HepG2 (cell line): Measurements from ENCODE around the gene RAB11FIP5. TPM values are rescaled to one million over a fixed set of nuclear protein-coding genes. Genes with fewer than 3 reads are reported as not detected.

Experiments
- ELF3 ChIP-seq: IDR thresholded peaks from 2 replicates; pipeline ENCODE4 v1.6.1; 2016; ENCODE audit warnings: missing genetic modification reagents, missing compliant biosample characterization
- ERF ChIP-seq: IDR thresholded peaks from 2 replicates; pipeline ENCODE4 v1.6.1; 2018; ENCODE audit warnings: missing biosample characterization, missing genetic modification reagents
- HNRNPLL ChIP-seq: fragments of 200-400 bp; formaldehyde crosslinking; IDR thresholded peaks from 2 replicates; pipeline ENCODE4 v1.6.1; 2017; ENCODE audit warnings: mild to moderate bottlenecking, low read depth, low read length; ENCODE audit not compliant: poor library complexity, severe bottlenecking
- IRF9 ChIP-seq: sonication (generic); formaldehyde crosslinking; IDR thresholded peaks from 2 replicates; pipeline ENCODE4 v1.8.0; 2022; ENCODE audit warnings: missing genetic modification reagents, mild to moderate bottlenecking, borderline replicate concordance
- KDM1A ChIP-seq: IDR thresholded peaks from 2 replicates; pipeline ENCODE4 v1.6.1; 2016; ENCODE audit warnings: missing compliant biosample characterization
- KLF16 ChIP-seq, 2 experiments: sonication (generic) in 1 of 2; formaldehyde crosslinking in 1 of 2; IDR thresholded peaks; 2 replicates each; pipeline versions ENCODE4 v1.6.1 to v1.8.0; 2016 to 2023; ENCODE audit warnings: missing genetic modification reagents in 2 of 2, missing compliant biosample characterization in 1 of 2
- MTA1 ChIP-seq: sonication (generic); formaldehyde crosslinking; IDR thresholded peaks from 2 replicates; pipeline ENCODE4 v1.4.0; 2020; ENCODE audit warnings: missing genetic modification reagents, mild to moderate bottlenecking, borderline replicate concordance
- NR2C2 ChIP-seq: sonication (generic); formaldehyde crosslinking; IDR thresholded peaks from 2 replicates; pipeline ENCODE4 v1.4.0; 2020; ENCODE audit warnings: missing genetic modification reagents, mild to moderate bottlenecking, moderate library complexity, borderline replicate concordance
- PTBP1 ChIP-seq: fragments of 200-400 bp; formaldehyde crosslinking; IDR thresholded peaks from 2 replicates; pipeline ENCODE4 v1.6.1; 2018; ENCODE audit warnings: low read length, low read depth; ENCODE audit not compliant: poor library complexity, severe bottlenecking
- SIX1 ChIP-seq: sonication (generic); formaldehyde crosslinking; IDR thresholded peaks from 2 replicates; pipeline ENCODE4 v1.4.0; 2020; ENCODE audit warnings: missing genetic modification reagents, borderline replicate concordance
- SMAD1 ChIP-seq: sonication (generic); formaldehyde crosslinking; IDR thresholded peaks from 2 replicates; pipeline ENCODE4 v1.4.0; 2020; ENCODE audit warnings: missing genetic modification reagents, low read depth, mild to moderate bottlenecking, borderline replicate concordance
- SYNCRIP ChIP-seq: fragments of 200-400 bp; formaldehyde crosslinking; IDR thresholded peaks from 2 replicates; pipeline ENCODE4 v1.6.1; 2018; ENCODE audit warnings: mild to moderate bottlenecking, low read depth, low read length; ENCODE audit not compliant: insufficient read depth
- TBL1XR1 ChIP-seq: fragments of 150-350 bp; IDR thresholded peaks from 2 replicates; pipeline ENCODE4 v1.6.1; 2014; ENCODE audit warnings: borderline replicate concordance, low read length; ENCODE audit not compliant: partially characterized antibody
- ZFP90 ChIP-seq: sonication (generic); formaldehyde crosslinking; IDR thresholded peaks from 2 replicates; pipeline ENCODE4 v1.8.0; 2022; ENCODE audit warnings: missing genetic modification reagents, mild to moderate bottlenecking, inconsistent platforms, borderline replicate concordance
- ZFX ChIP-seq: sonication (generic); formaldehyde crosslinking; IDR thresholded peaks from 2 replicates; pipeline ENCODE4 v1.4.0; 2020; ENCODE audit warnings: mild to moderate bottlenecking, low read depth, missing genetic modification reagents, moderate library complexity
- ZKSCAN8 ChIP-seq: IDR thresholded peaks from 2 replicates; pipeline ENCODE4 v1.6.1; 2016; ENCODE audit warnings: borderline replicate concordance, missing genetic modification reagents, missing compliant biosample characterization
- ZNF160 ChIP-seq: sonication (generic); formaldehyde crosslinking; IDR thresholded peaks from 2 replicates; pipeline ENCODE4 v1.8.0; 2022; ENCODE audit warnings: mild to moderate bottlenecking, inconsistent platforms, missing genetic modification reagents
- ZNF17 ChIP-seq: sonication (generic); formaldehyde crosslinking; IDR thresholded peaks from 2 replicates; pipeline ENCODE4 v1.5.0; 2020; ENCODE audit warnings: mild to moderate bottlenecking, missing genetic modification reagents
- ZNF263 ChIP-seq: sonication (generic); formaldehyde crosslinking; IDR thresholded peaks from 2 replicates; pipeline ENCODE4 v1.4.0; 2020; ENCODE audit warnings: missing genetic modification reagents
- ZNF354B ChIP-seq: sonication (generic); formaldehyde crosslinking; IDR thresholded peaks from 2 replicates; pipeline ENCODE4 v1.8.0; 2022; ENCODE audit warnings: mild to moderate bottlenecking, missing genetic modification reagents
- ZNF678 ChIP-seq: sonication (generic); formaldehyde crosslinking; IDR thresholded peaks from 2 replicates; pipeline ENCODE4 v1.4.0; 2020; ENCODE audit warnings: mild to moderate bottlenecking, missing genetic modification reagents
- ZNF709 ChIP-seq: sonication (generic); formaldehyde crosslinking; IDR thresholded peaks from 2 replicates; pipeline ENCODE4 v1.5.0; 2020; ENCODE audit warnings: mild to moderate bottlenecking, missing genetic modification reagents
- ZNF713 ChIP-seq: sonication (generic); formaldehyde crosslinking; IDR thresholded peaks from 2 replicates; pipeline ENCODE4 v1.4.0; 2020; ENCODE audit warnings: mild to moderate bottlenecking, missing genetic modification reagents
- polyA plus RNA-seq, 8 experiments: library from polyadenylated mRNA; depleted of rRNA in 3 of 8; stranded (reverse) in 7 of 8; unstranded in 1 of 8; fragments of >200 nt; fragmentation: Illumina TruSeq in 4 of 8; extraction: Trizol in 4 of 8; gene quantifications; 2 replicates each; pipeline versions ENCODE4 v1.2.1 to v1.2.3, GENCODE V29; 2011 to 2016; ENCODE audit warnings: low read depth in 4 of 8, missing spikeins in 1 of 8, mixed read lengths in 1 of 8; ENCODE audit not compliant: insufficient read depth in 1 of 8
- total RNA-seq, 5 experiments: library from RNA; depleted of rRNA; stranded (reverse); fragments of >200 nt; fragmentation: Illumina TruSeq; extraction: Trizol; gene quantifications; 2 replicates each; pipeline ENCODE4 v1.2.3, GENCODE V29; 2016; ENCODE audit warnings: low read depth in 1 of 5
- TF ChIP-seq, protein P1 (sequence below): IDR thresholded peaks from 2 replicates; pipeline ENCODE4 v1.6.1; 2016; ENCODE audit warnings: missing compliant biosample characterization, missing genetic modification reagents, borderline replicate concordance
- TF ChIP-seq, protein P2 (sequence below), 2 experiments: sonication (generic) in 1 of 2; formaldehyde crosslinking in 1 of 2; IDR thresholded peaks; 2 replicates each; pipeline versions ENCODE4 v1.4.0 to v1.6.1; 2018 to 2020; ENCODE audit warnings: missing genetic modification reagents in 2 of 2, borderline replicate concordance in 1 of 2, low read depth in 1 of 2, mild to moderate bottlenecking in 1 of 2, missing biosample characterization in 1 of 2

The RAB11FIP5 gene
- total and polyA plus RNA-seq, 2 of the 13 experiments (the other 11 are each of a cell fraction or from before 2014, with no cell fraction given), result 9.4 to 22.9 TPM

DNA sequence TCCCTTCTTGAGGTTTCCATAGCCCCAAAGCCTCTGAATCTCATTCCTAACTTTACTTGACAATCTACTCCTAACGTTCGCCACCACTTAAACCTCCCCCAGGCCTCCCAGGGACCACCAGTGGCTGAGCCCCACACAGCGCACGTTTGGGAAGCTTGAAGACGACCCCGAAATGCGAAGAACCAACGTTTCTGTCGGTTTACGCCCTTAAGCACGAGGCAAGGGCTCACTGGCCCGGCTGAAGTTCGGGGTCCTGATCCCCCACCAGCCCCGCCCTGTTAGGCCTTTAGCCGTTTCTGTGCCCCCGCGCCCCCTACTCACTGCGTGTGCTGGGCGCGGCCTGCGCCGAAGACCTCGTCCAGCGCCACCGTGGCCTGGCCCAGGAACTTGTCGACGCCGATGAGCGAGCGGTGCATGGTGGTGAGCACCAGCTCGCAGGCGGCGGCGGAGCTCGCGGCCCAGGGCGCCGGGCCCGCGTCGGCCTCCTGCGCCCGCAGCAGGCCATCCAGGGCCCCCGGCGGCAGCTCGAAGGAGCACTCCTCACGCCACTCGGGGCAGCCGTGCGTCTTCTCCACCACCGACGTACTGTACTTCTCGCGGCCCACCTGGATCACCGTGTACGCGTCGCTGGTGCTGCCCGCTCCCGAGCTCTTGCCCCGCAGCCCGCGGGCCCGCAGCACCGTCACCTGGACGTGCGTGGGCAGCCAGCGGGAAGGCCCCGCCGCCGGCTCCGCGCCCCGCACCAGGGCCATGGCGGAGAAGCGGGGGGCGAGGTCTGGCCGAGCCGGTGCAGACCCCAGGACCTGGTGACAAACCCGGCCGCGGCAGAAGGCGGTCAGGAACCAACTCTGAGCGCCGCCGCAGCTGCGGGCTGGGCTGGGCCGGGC is 479 bp downstream of the RAB11FIP5 start (continued):
- peak; percentile 96 for TF ChIP-seq ZFX (CRISPR knock-in tag)
- peak; percentile 63 for TF ChIP-seq ZNF709 (CRISPR knock-in tag)
- no peak; the same call in 1 of the 2 replicates for TF ChIP-seq ZNF17 (CRISPR knock-in tag)
- TF ChIP-seq ZNF678 (CRISPR knock-in tag), result peak; percentile 87; the same call in 1 of the 2 replicates
- TF ChIP-seq MTA1 (CRISPR knock-in tag), result peak; percentile 80; the same call in 1 of the 2 replicates
- no peak for TF ChIP-seq SMAD1 (CRISPR knock-in tag)
- TF ChIP-seq PTBP1, result no peak
- no peak for TF ChIP-seq SIX1 (CRISPR knock-in tag)
- TF ChIP-seq ERF (CRISPR knock-in tag), result no peak
- TF ChIP-seq ZFP90 (CRISPR knock-in tag), result peak; percentile 69; the same call in 1 of the 2 replicates
- peak; percentile 14; the same call in 1 of the 2 replicates for TF ChIP-seq ELF3 (CRISPR knock-in tag)
- TF ChIP-seq, protein P1, sequence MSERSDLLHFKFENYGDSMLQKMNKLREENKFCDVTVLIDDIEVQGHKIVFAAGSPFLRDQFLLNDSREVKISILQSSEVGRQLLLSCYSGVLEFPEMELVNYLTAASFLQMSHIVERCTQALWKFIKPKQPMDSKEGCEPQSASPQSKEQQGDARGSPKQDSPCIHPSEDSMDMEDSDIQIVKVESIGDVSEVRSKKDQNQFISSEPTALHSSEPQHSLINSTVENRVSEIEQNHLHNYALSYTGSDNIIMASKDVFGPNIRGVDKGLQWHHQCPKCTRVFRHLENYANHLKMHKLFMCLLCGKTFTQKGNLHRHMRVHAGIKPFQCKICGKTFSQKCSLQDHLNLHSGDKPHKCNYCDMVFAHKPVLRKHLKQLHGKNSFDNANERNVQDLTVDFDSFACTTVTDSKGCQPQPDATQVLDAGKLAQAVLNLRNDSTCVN, result peak; percentile 53; the same call in 1 of the 2 replicates
- no peak for TF ChIP-seq IRF9 (CRISPR knock-in tag)
- 0 out of 2 replicates have a peak, but pooled peaks have one; percentile 17 for TF ChIP-seq NR2C2 (CRISPR knock-in tag)
- TF ChIP-seq HNRNPLL, result peak; percentile 42
- 0 out of 2 replicates have a peak, but pooled peaks have one; percentile 56 for TF ChIP-seq ZNF354B (CRISPR knock-in tag)
- TF ChIP-seq, protein P2, sequence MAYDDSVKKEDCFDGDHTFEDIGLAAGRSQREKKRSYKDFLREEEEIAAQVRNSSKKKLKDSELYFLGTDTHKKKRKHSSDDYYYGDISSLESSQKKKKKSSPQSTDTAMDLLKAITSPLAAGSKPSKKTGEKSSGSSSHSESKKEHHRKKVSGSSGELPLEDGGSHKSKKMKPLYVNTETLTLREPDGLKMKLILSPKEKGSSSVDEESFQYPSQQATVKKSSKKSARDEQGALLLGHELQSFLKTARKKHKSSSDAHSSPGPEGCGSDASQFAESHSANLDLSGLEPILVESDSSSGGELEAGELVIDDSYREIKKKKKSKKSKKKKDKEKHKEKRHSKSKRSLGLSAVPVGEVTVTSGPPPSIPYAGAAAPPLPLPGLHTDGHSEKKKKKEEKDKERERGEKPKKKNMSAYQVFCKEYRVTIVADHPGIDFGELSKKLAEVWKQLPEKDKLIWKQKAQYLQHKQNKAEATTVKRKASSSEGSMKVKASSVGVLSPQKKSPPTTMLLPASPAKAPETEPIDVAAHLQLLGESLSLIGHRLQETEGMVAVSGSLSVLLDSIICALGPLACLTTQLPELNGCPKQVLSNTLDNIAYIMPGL (CRISPR knock-in tag; IDR thresholded peaks at IDR 0.05; ENCODE audit: borderline replicate concordance in 1 of 2, low read depth in 1 of 2), result peak; percentile 54 to 62; a peak in 2 of 4 replicates
- TF ChIP-seq KDM1A (CRISPR knock-in tag), result no peak
- 0 out of 2 replicates have a peak, but pooled peaks have one; percentile 80 for TF ChIP-seq ZNF713 (CRISPR knock-in tag)
- no peak for TF ChIP-seq TBL1XR1
- TF ChIP-seq KLF16 (CRISPR knock-in tag; IDR thresholded peaks at IDR 0.05), result peak in 1 of 2 experiments; percentile 22; a peak in 1 of 4 replicates
- no peak for TF ChIP-seq SYNCRIP
- no peak for TF ChIP-seq ZKSCAN8 (CRISPR knock-in tag)
- peak; percentile 59; the same call in 1 of the 2 replicates for TF ChIP-seq ZNF160 (CRISPR knock-in tag)
- TF ChIP-seq ZNF263 (CRISPR knock-in tag), result peak; percentile 83
